PC-3 (cell line): ENCODE data around the gene VMAC. TPM values are rescaled to one million over a fixed set of nuclear protein-coding genes. Genes with fewer than 3 reads are reported as not detected.

Experiments used
- ATAC-seq: fragments of 200-7000 bp; cut with Tn5 transposase; 2 replicates; pipeline ENCODE4 v1.9.1; 2020; ENCODE audit warnings: mild to moderate bottlenecking, moderate library complexity
- BruUV-seq: library from RNA; stranded (reverse); fragments of 400-500 nt; replicated peaks from 2 replicates; lab custom pipeline; 2021; lab: Mats Ljungman, UMichigan
- CTCF ChIA-PET: fragments of 300-600 bp; sonication (Branson Sonifier 250); formaldehyde crosslinking; loops from one replicate; lab custom pipeline; 2022; ENCODE audit warnings: antibody characterized with exemption; lab: Charles Lee
- POLR2A ChIA-PET: fragments of 300-600 bp; sonication (Branson Sonifier 250); formaldehyde crosslinking; loops from one replicate; lab custom pipeline; 2022; ENCODE audit warnings: antibody characterized with exemption; ENCODE audit not compliant: unreplicated experiment; lab: Charles Lee
- DNase-seq: peaks from one replicate; pipeline ENCODE4 v3.0.0-alpha.2; 2015
- H2AFZ ChIP-seq: fragments of 300-600 bp; sonication (generic); 2 replicates; pipeline ENCODE4 v1.6.0; 2016; ENCODE audit warnings: antibody characterized with exemption, low read length
- H3F3A ChIP-seq: fragments of 300-600 bp; sonication (generic); one replicate; pipeline ENCODE4 v1.6.0; 2017; ENCODE audit warnings: antibody characterized with exemption, low read length, control low read depth, mild to moderate bottlenecking; ENCODE audit not compliant: unreplicated experiment
- H3K27ac ChIP-seq: fragments of 300-600 bp; sonication (generic); 2 replicates; pipeline ENCODE4 v1.5.1; 2016; ENCODE audit warnings: mild to moderate bottlenecking, low read length
- H3K27me3 ChIP-seq: fragments of 300-600 bp; sonication (generic); 2 replicates; pipeline ENCODE4 v1.6.1; 2016; ENCODE audit warnings: low read length, mixed read lengths
- H3K36me3 ChIP-seq: fragments of 300-600 bp; sonication (generic); 2 replicates; pipeline ENCODE4 v1.6.1; 2016; ENCODE audit warnings: low read depth, mixed run types, low read length, mixed read lengths
- H3K4me1 ChIP-seq: fragments of 300-600 bp; sonication (generic); 2 replicates; pipeline ENCODE4 v1.5.1; 2016; ENCODE audit warnings: low read length; ENCODE audit not compliant: insufficient read depth
- H3K4me2 ChIP-seq: fragments of 300-600 bp; sonication (generic); 2 replicates; pipeline ENCODE4 v1.6.0; 2016; ENCODE audit warnings: low read length
- H3K4me3 ChIP-seq: fragments of 300-600 bp; sonication (generic); 2 replicates; pipeline ENCODE4 v1.5.1; 2016; ENCODE audit warnings: mild to moderate bottlenecking, low read length, mixed read lengths
- H3K79me2 ChIP-seq: fragments of 300-600 bp; sonication (generic); 2 replicates; pipeline ENCODE4 v1.6.1; 2017; ENCODE audit warnings: low read length, mixed read lengths
- H3K9ac ChIP-seq: fragments of 300-600 bp; sonication (generic); 2 replicates; pipeline ENCODE4 v1.6.0; 2016; ENCODE audit warnings: mild to moderate bottlenecking, low read length
- H3K9me2 ChIP-seq: fragments of 300-600 bp; sonication (generic); replicated peaks from 2 replicates; pipeline ENCODE4 v1.6.1; 2016; ENCODE audit warnings: mixed run types, low read length, mixed read lengths
- H3K9me3 ChIP-seq: fragments of 300-600 bp; sonication (generic); 2 replicates; pipeline ENCODE4 v1.6.1; 2016; ENCODE audit warnings: low read length, mixed read lengths
- H4K20me1 ChIP-seq: fragments of 300-600 bp; sonication (generic); 2 replicates; pipeline ENCODE4 v1.6.1; 2016; ENCODE audit warnings: low read length, mixed read lengths
- CTCF ChIP-seq: fragments of 300-600 bp; sonication (generic); conservative IDR thresholded peaks from 2 replicates; pipeline ENCODE4 v1.5.1; 2017; ENCODE audit warnings: antibody characterized with exemption, low read depth, mild to moderate bottlenecking, low read length
- EZH2 ChIP-seq: fragments of 300-600 bp; sonication (generic); IDR thresholded peaks from one replicate; pipeline ENCODE4 v1.6.1; 2017; ENCODE audit warnings: antibody characterized with exemption, mild to moderate bottlenecking, low read length; ENCODE audit not compliant: unreplicated experiment
- EZH2phosphoT487 ChIP-seq: fragments of 300-600 bp; sonication (generic); IDR thresholded peaks from 2 replicates; pipeline ENCODE4 v1.6.1; 2018; ENCODE audit warnings: mild to moderate bottlenecking, antibody characterized with exemption, low read length, borderline replicate concordance
- intact Hi-C: fragments of 100-400 bp; cut with micrococcal nuclease; formaldehyde crosslinking; loops from 2 replicates; pipeline ENCODE4 v1.9.0; 2023
- total RNA-seq: library from RNA; depleted of rRNA; stranded (reverse); fragments of >200 nt; gene quantifications from 2 replicates; pipeline ENCODE4 v1.2.3, GENCODE V29; 2014

VMAC gene
- total RNA-seq, 1 experiment from 2014 or later: 8.3 TPM

DNA sequence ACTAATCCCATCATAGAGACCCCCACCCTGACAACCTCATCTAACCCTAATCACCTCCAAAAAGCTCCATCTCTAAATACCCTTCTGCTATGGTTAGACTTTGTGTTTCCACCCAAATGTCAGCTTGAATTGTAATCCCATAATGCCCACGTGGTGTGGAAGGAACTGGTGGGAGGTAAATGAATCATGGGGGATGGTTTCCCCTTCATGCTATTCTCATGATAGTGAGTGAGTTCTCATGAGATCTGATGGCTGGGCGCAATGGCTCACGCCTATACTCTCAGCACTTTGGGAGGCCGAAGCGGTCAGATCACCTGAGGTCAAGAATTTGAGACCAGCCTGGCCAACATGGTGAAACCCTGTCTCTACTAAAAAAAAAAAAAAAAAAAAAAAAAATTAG lies 2.6 kb downstream of the VMAC start:
- Histone ChIP-seq H3K4me2 (no peak overlapping the region), H2AFZ (no peak overlapping the region), H4K20me1 (0 out of 2 replicates have a peak, but pooled peaks cover 5% of the 10 kb centered on the region), H3K27me3 (no peaks in the 10 kb centered on the region), H3K36me3 (peaks cover 3% of the 10 kb centered on the region), H3F3A (no peaks in the 10 kb centered on the region), H3K79me2 (peaks cover 16% of the 10 kb centered on the region), H3K9me3 (no peaks in the 10 kb centered on the region), H3K4me3 (no peak overlapping the region), H3K4me1 (peaks cover 7% of the 10 kb centered on the region), H3K9ac (no peak overlapping the region), H3K27ac (no peak overlapping the region), H3K9me2 (no peaks in the 10 kb centered on the region)
- ATAC-seq (no peak), DNase-seq (no peak)
- CTCF ChIA-PET: no interaction called here
- BruUV-seq: no TSS peak
- no peak for TF ChIP-seq EZH2
- TF ChIP-seq EZH2phosphoT487: no peak
- TF ChIP-seq CTCF: no peak
- intact Hi-C loops: no loop called here
- POLR2A ChIA-PET: no interaction called here

DNA sequence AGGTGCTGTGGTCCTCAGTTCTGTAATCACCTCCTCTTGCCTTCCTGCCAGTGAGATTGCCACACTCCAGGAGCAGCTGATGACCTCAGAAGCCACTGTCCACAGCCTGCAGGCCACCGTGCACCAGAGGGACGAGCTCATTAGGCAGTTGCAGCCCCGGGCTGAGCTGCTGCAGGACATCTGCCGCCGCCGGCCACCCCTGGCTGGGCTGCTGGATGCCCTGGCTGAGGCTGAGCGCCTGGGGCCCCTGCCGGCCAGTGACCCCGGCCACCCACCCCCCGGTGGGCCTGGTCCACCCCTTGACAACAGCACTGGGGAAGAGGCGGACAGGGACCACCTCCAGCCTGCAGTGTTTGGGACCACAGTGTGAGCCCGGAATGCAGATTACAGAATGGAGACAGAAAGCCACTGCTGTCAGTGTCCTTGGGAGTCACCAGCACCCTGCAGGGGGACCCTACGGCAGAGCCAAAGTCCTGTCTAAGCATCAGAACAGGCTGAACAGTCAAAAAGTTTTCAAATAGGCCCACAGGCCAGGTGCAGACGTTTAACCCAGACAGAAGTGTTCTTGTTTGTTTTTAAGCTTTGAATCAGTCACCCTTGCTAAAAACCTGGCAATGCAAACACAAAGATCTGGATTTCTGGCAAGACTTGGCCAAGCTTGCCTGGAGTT lies 4.2 kb downstream of the VMAC start:
- Histone ChIP-seq H3K4me2 (no peak overlapping the region), H3K9me2 (no peaks in the 10 kb centered on the region), H3F3A (no peaks in the 10 kb centered on the region), H3K27me3 (no peaks in the 10 kb centered on the region), H3K4me1 (peaks cover 8% of the 10 kb centered on the region), H3K9me3 (no peaks in the 10 kb centered on the region), H3K4me3 (no peak overlapping the region), H3K27ac (no peak overlapping the region), H4K20me1 (no peaks in the 10 kb centered on the region), H2AFZ (no peak overlapping the region), H3K79me2 (0 out of 2 replicates have a peak, but pooled peaks cover 3% of the 10 kb centered on the region), H3K9ac (no peak overlapping the region), H3K36me3 (peaks cover 3% of the 10 kb centered on the region)
- no peak for DNase-seq
- no peak for TF ChIP-seq EZH2
- TF ChIP-seq CTCF: no peak
- TF ChIP-seq EZH2phosphoT487: no peak
- intact Hi-C loops: no loop called here
- BruUV-seq: no TSS peak
- CTCF ChIA-PET: no interaction called here
- no peak for ATAC-seq
- POLR2A ChIA-PET: no interaction called here

DNA sequence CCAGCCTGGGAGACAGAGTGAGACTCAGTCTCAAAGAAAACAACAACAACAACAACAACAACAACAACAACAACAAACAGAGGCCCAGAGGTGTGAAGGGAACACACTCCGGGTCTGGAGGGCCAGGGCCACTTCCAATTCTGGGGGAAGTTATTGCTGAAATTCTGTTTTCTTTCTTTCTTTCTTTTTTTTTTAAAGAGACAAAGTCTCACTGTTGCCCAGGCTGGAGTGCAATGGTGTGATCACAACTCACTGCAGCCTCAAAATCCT lies 5.9 kb downstream of the VMAC start:
- BruUV-seq: no TSS peak
- Histone ChIP-seq H3K36me3 (peaks cover 3% of the 10 kb centered on the region), H3K79me2 (0 out of 2 replicates have a peak, but pooled peaks cover 8% of the 10 kb centered on the region), H3K9ac (no peak overlapping the region), H3K4me3 (no peak overlapping the region), H3K27me3 (no peaks in the 10 kb centered on the region), H4K20me1 (no peaks in the 10 kb centered on the region), H3K4me2 (no peak overlapping the region), H3K9me3 (no peaks in the 10 kb centered on the region), H3K4me1 (peaks cover 23% of the 10 kb centered on the region), H2AFZ (no peak overlapping the region), H3F3A (no peaks in the 10 kb centered on the region), H3K9me2 (no peaks in the 10 kb centered on the region), H3K27ac (no peak overlapping the region)
- no peak for ATAC-seq
- TF ChIP-seq EZH2phosphoT487 (no peak), EZH2 (no peak), CTCF (no peak)
- ChIA-PET POLR2A (no interaction called here), CTCF (no interaction called here)
- DNase-seq: no peak
- intact Hi-C loops: no loop called here
